ENCODE data around the gene CHEK2.
A peak's percentile ranks its signal among the peaks of the same experiment; 100 is the strongest.
"Not testable (repeated sequence)": the region's sequence is repeated elsewhere in the genome, so short reads cannot be mapped to it uniquely, and the experiment has no call there.

CHEK2 gene

DNA sequence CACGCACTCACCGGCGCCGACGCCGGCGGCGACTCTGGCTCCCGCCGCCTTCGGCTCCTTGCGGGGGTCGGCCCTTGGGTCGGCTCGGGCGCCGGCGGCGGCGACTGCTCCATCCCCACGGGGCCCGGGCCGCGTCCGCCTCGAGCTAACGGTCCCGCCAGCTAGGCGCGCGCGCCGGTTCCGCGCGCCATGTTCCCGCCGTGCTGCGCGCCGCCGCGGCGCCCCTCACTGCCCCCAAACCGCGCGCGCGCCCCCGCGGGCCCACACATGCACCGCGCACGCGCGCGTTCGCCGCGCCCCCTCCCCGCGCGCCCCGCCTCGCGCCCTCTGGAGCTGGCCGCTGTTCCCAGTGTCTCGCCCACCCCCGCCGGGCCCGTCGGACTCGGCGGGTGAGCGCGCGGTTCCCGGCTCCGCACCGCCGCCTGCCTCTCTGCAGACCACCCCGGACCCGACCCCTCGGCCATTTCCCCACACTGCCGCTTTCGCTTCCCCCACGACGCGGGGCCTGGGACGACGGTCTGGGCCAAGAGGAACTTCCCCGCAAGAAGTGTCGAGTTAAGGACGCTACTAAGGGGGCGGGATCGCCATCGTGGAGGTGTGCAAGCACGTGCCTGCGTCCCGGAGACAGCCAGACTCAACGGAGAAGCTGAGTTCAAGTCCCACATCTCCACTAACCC lies 61.9 kb downstream of the CHEK2 start, which contains the start of gene TTC28:
TTC28 (minus strand) TSS at position 230 of the 677 bp plus-strand sequence; CDS start at position 113, 117 bp downstream.
- peak within 1 kb of the TSS; percentile 34 for H3K4me3 ChIP-seq (ENCODE audit: low read length)

DNA sequence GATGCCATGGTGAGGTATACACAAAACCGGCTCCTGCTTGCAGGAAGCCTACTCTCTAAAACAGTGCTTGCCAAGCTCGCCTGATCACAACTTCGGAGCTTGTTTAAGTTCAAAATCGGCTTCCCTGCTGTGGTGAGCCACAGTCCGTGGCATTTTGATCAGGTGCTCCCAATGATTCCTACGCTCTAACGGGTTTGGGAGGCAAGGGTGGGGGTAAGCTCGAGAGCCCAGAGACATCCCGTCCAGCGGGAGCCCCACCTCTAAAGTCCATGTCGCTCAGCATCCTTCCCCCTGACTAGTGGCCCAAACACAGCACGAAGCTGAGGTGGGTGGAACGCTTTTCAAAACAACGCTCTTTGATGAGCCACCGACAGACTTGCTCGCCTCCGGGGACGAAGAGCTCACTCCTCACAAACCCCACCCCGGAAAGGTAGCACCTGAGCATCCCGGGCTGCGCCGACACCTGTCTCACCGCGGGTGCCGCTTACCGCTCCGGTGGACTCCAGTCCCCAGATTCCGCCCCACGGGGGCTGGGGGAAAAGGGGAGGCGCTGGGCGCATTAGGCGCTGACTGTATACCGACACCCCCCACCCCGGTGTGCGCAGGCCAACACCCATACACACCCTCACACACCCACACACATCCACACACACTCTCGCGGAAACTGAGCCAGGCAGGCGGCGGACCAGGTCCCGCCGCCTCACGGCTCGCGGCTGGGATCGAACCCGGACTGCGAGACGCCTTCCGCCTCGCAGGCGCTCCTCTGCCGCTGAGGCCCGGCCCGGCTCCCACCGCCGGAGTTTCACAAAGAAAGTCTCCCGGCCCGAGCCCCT lies 62.6 kb downstream of the CHEK2 start:
- peak overlapping the region; percentile 34 for H3K4me3 ChIP-seq (ENCODE audit: low read length)
- not testable (repeated sequence) for DNase-seq (ENCODE audit: low read depth)

More for the DNA sequence above, 61.9 kb downstream of the CHEK2 start, which contains the start of gene TTC28:
- DNase-seq (ENCODE audit: low read depth) = not testable (repeated sequence)

DNA sequence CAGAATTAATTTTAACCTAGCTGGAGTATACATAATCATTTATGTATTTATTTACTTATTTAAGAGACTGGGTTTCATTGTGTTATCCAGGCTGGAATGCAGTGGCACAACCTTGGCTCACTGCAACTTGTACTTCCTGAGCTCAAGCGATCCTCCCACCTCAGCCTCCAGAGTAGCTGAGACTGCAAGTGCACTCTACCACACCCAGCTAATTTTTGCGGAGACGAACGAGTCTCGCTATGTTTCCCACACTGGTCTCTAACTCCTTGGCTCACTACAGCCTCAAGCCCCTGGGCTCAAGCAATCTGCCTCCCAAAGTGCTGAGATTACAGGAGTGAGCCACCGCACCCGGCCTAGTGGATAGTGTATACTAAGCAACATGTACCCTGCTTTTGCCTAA lies 63.5 kb downstream of the CHEK2 start:
- not testable (repeated sequence) for H3K4me3 ChIP-seq (ENCODE audit: low read length); DNase-seq (ENCODE audit: low read depth)

DNA sequence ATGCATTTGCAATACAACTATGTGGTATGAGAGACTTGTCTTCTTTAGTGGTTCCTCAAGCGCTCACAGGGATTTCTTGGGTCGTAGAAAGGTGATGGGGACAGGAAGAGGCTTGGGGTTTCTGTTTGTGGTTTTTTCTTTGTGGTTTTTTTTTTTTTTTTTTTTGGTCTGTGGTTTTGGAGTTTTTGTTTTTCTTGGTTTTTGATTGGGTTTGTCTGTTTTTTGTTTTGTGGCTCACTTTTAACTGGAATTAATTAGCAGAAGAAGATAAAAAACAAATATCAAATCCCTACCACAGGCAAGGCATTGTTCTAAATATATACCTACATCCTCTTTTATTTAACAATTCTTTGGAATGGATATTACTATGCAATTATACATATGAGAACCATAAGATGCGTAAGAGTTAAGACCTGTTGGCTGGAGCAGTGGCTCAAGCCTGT lies 67.5 kb downstream of the CHEK2 start:
- DNase-seq (ENCODE audit: low read depth) = no peak
- TF ChIP-seq, protein P1, sequence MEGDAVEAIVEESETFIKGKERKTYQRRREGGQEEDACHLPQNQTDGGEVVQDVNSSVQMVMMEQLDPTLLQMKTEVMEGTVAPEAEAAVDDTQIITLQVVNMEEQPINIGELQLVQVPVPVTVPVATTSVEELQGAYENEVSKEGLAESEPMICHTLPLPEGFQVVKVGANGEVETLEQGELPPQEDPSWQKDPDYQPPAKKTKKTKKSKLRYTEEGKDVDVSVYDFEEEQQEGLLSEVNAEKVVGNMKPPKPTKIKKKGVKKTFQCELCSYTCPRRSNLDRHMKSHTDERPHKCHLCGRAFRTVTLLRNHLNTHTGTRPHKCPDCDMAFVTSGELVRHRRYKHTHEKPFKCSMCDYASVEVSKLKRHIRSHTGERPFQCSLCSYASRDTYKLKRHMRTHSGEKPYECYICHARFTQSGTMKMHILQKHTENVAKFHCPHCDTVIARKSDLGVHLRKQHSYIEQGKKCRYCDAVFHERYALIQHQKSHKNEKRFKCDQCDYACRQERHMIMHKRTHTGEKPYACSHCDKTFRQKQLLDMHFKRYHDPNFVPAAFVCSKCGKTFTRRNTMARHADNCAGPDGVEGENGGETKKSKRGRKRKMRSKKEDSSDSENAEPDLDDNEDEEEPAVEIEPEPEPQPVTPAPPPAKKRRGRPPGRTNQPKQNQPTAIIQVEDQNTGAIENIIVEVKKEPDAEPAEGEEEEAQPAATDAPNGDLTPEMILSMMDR (IDR thresholded peaks at IDR 0.05; ENCODE audit: insufficient read depth, low read depth, low read length, missing control alignments) = no peak
- no peak overlapping the region for H3K4me3 ChIP-seq (ENCODE audit: low read length)

DNA sequence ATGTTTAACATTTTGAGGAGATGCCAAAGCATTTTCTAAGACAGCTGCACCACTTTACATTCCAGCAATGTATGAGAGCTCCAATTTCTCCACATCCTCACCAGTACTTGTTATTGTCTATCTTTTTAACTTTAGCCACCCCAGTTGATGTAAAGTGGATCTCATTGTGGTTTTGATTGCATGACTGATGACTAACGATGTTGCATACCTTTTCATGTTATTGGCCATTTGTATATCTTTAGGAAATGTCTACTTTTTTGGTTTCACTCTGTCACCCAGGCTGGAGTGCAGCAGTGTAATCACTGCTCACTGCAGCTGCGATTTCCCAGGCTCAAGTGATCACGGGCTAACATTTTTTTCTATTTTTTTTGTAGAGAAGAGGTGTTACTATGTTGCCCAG lies 70.9 kb downstream of the CHEK2 start:
- H3K4me3 ChIP-seq (ENCODE audit: low read length) = no peak overlapping the region
- TF ChIP-seq, protein P1 (IDR thresholded peaks at IDR 0.05; ENCODE audit: insufficient read depth, low read depth, low read length, missing control alignments) = no peak
- no peak for DNase-seq (ENCODE audit: low read depth)

DNA sequence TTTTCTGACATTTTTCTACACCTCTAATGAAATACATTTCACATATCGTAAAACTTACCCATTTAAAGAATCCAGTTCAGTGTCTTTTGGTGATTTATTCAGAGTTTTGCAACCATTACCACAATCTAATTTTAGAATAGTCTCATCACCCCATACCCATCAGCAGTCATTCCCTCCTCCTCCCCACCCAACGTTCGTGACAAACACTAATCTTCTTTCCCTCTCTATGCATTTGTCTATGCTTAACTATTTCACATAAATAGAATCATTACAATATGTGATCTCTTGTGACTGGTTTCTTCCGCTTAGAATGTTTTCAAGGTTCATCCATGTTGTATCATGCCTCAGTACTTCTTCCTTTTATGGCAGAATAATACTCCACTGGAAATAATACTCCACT lies 71.5 kb downstream of the CHEK2 start:
- DNase-seq (ENCODE audit: low read depth) = no peak

DNA sequence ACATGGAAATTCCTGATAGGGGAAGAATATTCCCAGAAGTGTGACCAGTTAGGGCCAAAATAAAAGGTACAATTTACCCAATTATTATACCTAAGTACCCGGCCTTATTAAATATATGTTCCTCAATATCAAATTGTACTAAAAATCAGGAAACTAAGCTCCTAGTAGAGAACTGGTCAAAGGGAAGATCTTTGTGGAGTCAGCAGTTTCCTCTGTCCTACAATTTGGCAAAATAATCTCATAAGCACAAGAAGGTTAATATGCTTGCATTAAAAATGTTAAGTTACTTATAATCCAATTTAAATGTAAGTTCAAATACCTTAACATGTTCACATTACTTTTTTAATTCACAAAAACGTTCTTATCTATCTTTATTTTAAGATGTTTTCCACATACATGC lies 72.2 kb downstream of the CHEK2 start:
- no peak overlapping the region for H3K4me3 ChIP-seq (ENCODE audit: low read length)

More for the DNA sequence above, 71.5 kb downstream of the CHEK2 start:
- TF ChIP-seq, protein P1 (IDR thresholded peaks at IDR 0.05; ENCODE audit: insufficient read depth, low read depth, low read length, missing control alignments) = no peak
- H3K4me3 ChIP-seq (ENCODE audit: low read length) = no peak overlapping the region

DNA sequence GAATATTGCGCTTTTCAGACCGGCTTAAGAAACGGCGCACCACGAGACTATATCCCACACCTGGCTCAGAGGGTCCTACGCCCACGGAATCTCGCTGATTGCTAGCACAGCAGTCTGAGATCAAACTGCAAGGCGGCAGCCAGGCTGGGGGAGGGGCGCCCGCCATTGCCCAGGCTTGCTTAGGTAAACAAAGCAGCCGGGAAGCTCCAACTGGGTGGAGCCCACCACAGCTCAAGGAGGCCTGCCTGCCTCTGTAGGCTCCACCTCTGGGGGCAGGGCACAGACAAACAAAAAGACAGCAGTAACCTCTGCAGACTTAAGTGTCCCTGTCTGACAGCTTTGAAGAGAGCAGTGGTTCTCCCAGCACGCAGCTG lies 78.1 kb downstream of the CHEK2 start:
- not testable (repeated sequence) for H3K4me3 ChIP-seq (ENCODE audit: low read length); DNase-seq (ENCODE audit: low read depth)

More for the DNA sequence above, 72.2 kb downstream of the CHEK2 start:
- DNase-seq (ENCODE audit: low read depth) = no peak
- TF ChIP-seq, protein P1 (IDR thresholded peaks at IDR 0.05; ENCODE audit: insufficient read depth, low read depth, low read length, missing control alignments) = no peak

DNA sequence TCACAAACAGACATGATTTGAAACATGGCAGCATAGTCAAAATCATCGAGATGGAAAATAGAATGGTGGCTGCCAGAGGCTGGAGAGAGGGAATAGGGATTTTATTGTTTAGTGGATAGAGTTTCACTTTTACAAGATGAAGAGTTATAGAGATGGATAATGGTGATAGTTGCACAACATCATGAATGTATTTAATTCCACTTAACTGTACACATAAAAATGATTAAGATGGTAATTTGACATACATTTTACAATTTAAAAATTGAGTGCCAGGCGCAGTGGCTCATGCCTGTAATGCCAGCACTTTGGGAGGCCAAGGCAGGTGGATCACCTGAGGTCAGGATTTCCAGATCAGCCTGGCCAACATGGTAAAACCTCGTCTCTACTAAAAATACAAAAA lies 83.2 kb downstream of the CHEK2 start:
- TF ChIP-seq, protein P1 (IDR thresholded peaks at IDR 0.05; ENCODE audit: insufficient read depth, low read depth, low read length, missing control alignments) = no peak
- DNase-seq (ENCODE audit: low read depth) = no peak
- H3K4me3 ChIP-seq (ENCODE audit: low read length) = no peak overlapping the region

All from epithelial cell of esophagus (primary cell).